ENCODE data around the gene KCNJ6. TPM values are rescaled to one million over a fixed set of nuclear protein-coding genes. Genes with fewer than 3 reads are reported as not detected.

KCNJ6 gene
- total and polyA plus RNA-seq, 8 donors: under 0.01 to 1.3 (median 0.29) TPM; not detected in 3

DNA sequence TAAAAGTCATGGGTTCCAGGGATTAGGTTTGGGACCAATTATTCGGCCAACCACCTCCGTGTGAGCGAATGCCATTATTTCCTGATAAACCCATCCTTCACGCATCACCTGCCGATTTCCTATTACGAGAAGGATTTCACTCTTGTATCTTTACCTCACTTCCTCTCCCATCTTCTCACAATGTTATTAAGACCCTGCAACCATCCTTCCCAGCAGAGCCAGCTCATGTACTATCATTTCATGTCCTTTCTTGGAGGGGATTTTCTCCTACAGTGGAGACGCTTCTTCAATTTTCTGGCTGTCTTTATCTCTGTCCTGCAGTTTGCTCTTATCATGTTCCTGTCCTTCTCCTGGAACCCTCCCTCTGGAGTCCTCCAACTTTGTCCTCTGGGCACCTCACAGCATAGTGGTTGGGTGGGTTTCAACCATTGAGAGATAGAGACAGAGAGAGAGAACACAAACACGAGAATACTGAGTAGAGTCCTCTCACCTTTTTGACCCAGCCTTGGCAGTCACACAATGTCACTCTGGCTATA is 357.5 kb downstream of the KCNJ6 start:
- no peaks in the 10 kb centered on the region for H3K9me3 ChIP-seq
- no peak overlapping the region for H3K27ac ChIP-seq
- no peaks in the 10 kb centered on the region for H3K36me3 ChIP-seq
- no peak for DNase-seq
- WGBS, 5 donors: 91 to 95% (median 94%) methylated on average over 8 of the region's 8 CpGs
- H3K4me1 ChIP-seq: peaks cover 7 to 10% (median 9%) of the 10 kb centered on the region in 4 donors
- intact Hi-C loops (cut with DNase I; ENCODE audit: low total_unique reads): no loop called here
- no peak overlapping the region for H3K4me3 ChIP-seq
- no peaks in the 10 kb centered on the region for H3K27me3 ChIP-seq
- TF ChIP-seq POLR2AphosphoS5 (IDR thresholded peaks at IDR 0.05) (no peak), POLR2A (IDR thresholded peaks at IDR 0.05) (no peak), EP300 (IDR thresholded peaks at IDR 0.05) (no peak)
- TF ChIP-seq, protein P1, sequence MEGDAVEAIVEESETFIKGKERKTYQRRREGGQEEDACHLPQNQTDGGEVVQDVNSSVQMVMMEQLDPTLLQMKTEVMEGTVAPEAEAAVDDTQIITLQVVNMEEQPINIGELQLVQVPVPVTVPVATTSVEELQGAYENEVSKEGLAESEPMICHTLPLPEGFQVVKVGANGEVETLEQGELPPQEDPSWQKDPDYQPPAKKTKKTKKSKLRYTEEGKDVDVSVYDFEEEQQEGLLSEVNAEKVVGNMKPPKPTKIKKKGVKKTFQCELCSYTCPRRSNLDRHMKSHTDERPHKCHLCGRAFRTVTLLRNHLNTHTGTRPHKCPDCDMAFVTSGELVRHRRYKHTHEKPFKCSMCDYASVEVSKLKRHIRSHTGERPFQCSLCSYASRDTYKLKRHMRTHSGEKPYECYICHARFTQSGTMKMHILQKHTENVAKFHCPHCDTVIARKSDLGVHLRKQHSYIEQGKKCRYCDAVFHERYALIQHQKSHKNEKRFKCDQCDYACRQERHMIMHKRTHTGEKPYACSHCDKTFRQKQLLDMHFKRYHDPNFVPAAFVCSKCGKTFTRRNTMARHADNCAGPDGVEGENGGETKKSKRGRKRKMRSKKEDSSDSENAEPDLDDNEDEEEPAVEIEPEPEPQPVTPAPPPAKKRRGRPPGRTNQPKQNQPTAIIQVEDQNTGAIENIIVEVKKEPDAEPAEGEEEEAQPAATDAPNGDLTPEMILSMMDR (IDR thresholded peaks at IDR 0.05): no peak
